Brain microvascular endothelial cell (primary cell): Measurements from ENCODE around the gene TCF4.

Source experiments
- DNase-seq: peaks from one replicate; pipeline ENCODE4 v3.0.0-alpha.2; 2020
- H3K27ac ChIP-seq: fragments of 250-450 bp; sonication (Bioruptor Pico); 2 replicates; pipeline ENCODE4 v1.5.1; 2020; ENCODE audit warnings: mild to moderate bottlenecking, moderate library complexity
- H3K27me3 ChIP-seq: fragments of 250-450 bp; sonication (Bioruptor Pico); replicated peaks from 2 replicates; pipeline ENCODE4 v1.5.1; 2020; ENCODE audit warnings: mild to moderate bottlenecking
- H3K36me3 ChIP-seq: fragments of 250-450 bp; sonication (Bioruptor Pico); replicated peaks from 2 replicates; pipeline ENCODE4 v1.5.1; 2020; ENCODE audit warnings: mild to moderate bottlenecking
- H3K4me3 ChIP-seq: 2 replicates; pipeline ENCODE4 v1.5.1; 2011; ENCODE audit warnings: low read depth, mild to moderate bottlenecking, control low read depth, low read length, moderate library complexity
- CTCF ChIP-seq: IDR thresholded peaks from 2 replicates; pipeline ENCODE4 v1.5.1; 2011; ENCODE audit warnings: low read depth, mild to moderate bottlenecking, moderate library complexity, low read length, control low read depth, inconsistent platforms; ENCODE audit errors: missing control alignments
- in situ Hi-C: cut with HindIII; loops from 2 replicates; pipeline ENCODE4 v1.10.0; 2017; ENCODE audit warnings: low sequenced_read_pairs, low pct_ligation_motif_present

The TCF4 gene

DNA sequence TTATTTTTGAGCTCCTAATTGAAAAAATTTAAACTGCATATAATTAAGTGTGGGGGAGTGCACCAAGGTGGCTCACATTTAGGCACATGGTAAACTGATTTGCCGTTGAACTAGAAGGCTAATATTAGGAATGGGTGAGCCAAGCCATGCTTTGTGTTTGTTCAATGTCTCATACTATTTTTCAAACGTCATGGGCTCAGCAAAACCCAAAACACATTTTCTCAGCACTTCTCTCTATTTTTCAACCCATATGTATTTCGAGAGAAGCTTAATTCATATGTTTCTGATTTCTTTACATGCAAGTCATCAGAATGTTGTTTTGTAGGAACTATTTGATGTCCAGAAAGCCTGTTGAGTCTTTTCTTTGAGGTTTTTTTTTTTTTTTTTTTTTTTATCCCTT is 291.2 kb downstream of the TCF4 start:
- Histone ChIP-seq H3K27me3 (no peaks in the 10 kb centered on the region), H3K27ac (no peak overlapping the region), H3K4me3 (no peak overlapping the region), H3K36me3 (no peaks in the 10 kb centered on the region)
- no peak for DNase-seq
- no peak for TF ChIP-seq CTCF
- in situ Hi-C loops, result no loop called here

- Histone ChIP-seq H3K27me3 (no peaks in the 10 kb centered on the region), H3K27ac (no peak overlapping the region), H3K36me3 (no peaks in the 10 kb centered on the region), H3K4me3 (no peak overlapping the region)
- no peak for DNase-seq
- TF ChIP-seq CTCF, result no peak
- in situ Hi-C loops, result no loop called here
These were observed 291.9 kb downstream of the TCF4 start for GRCh38 chr18:55296115-55296514.

DNA sequence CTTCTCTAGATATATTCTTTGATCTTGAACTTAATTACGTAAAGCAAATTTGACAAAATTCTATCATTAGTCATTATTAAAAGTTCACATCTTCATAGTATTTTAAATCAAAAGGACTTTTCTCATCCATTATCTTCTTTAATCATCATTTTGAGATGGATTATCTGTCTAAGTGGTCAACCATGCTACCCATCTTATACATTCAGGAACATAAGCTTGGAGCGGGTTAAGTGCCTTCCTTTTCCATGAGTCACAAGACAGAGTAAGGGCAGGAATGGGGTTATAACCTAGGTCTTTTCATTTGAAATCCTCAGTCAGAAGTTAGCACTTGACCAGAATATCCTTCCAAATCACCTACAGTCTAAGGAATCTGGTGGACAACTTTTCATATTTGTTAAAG is 297.1 kb downstream of the TCF4 start:
- Histone ChIP-seq H3K27me3 (no peaks in the 10 kb centered on the region), H3K36me3 (no peaks in the 10 kb centered on the region), H3K27ac (no peak overlapping the region), H3K4me3 (no peak overlapping the region)
- no peak for TF ChIP-seq CTCF
- in situ Hi-C loops, result no loop called here
- no peak for DNase-seq

- DNase-seq, result no peak
- in situ Hi-C loops, result no loop called here
- H3K27ac ChIP-seq, result no peak overlapping the region
- no peaks in the 10 kb centered on the region for H3K36me3 ChIP-seq
- TF ChIP-seq CTCF, result no peak
- no peaks in the 10 kb centered on the region for H3K27me3 ChIP-seq
- H3K4me3 ChIP-seq, result no peak overlapping the region
These were observed 298.2 kb downstream of the TCF4 start for GRCh38 chr18:55289775-55290174.

GRCh38 chr18:55289048-55289447 is 298.9 kb downstream of the TCF4 start:
- Histone ChIP-seq H3K27ac (no peak overlapping the region), H3K36me3 (no peaks in the 10 kb centered on the region), H3K27me3 (no peaks in the 10 kb centered on the region), H3K4me3 (no peak overlapping the region)
- no peak for DNase-seq
- TF ChIP-seq CTCF, result no peak
- in situ Hi-C loops, result no loop called here
